Uterus (tissue), 2 donors: ENCODE data around the gene XRCC6.

Experiments
- CTCF ChIP-seq, 4 experiments: fragments of 200-600 bp in 2 of 4; fragments of 450-650 bp in 2 of 4; sonication (generic) in 2 of 4; IDR thresholded peaks; one replicate each; pipeline ENCODE4 v1.5.1; 2016 to 2019; ENCODE audit warnings: antibody characterized with exemption in 4 of 4, mild to moderate bottlenecking in 2 of 4, moderate library complexity in 1 of 4
- POLR2A ChIP-seq, 2 donors: fragments of 450-650 bp; IDR thresholded peaks; one replicate each; pipeline ENCODE4 v1.6.1; 2016; ENCODE audit warnings: antibody characterized with exemption in 2 of 2, mild to moderate bottlenecking in 1 of 2, moderate library complexity in 1 of 2

GRCh38 chr22:41578818-41579217 is 42.3 kb upstream of the XRCC6 start:
- TF ChIP-seq CTCF (IDR thresholded peaks at IDR 0.05) (no peak), POLR2A (IDR thresholded peaks at IDR 0.05) (no peak)
